A673 (cell line): ENCODE data around the gene NFATC4. TPM values are rescaled to one million over a fixed set of nuclear protein-coding genes. Genes with fewer than 3 reads are reported as not detected.
"Not testable (repeated sequence)": the region's sequence is repeated elsewhere in the genome, so short reads cannot be mapped to it uniquely, and the experiment has no call there.

Source experiments
- BruUV-seq: library from RNA; stranded (reverse); fragments of 400-500 nt; replicated peaks from 2 replicates; lab custom pipeline; 2021; lab: Mats Ljungman, UMichigan
- CTCF ChIA-PET: fragments of 300-600 bp; sonication (Branson Sonifier 250); formaldehyde crosslinking; loops from one replicate; lab custom pipeline; 2022; ENCODE audit warnings: antibody characterized with exemption; lab: Charles Lee
- POLR2A ChIA-PET: fragments of 300-600 bp; sonication (Branson Sonifier 250); formaldehyde crosslinking; loops from one replicate; lab custom pipeline; 2022; ENCODE audit warnings: antibody characterized with exemption; ENCODE audit not compliant: low non-redundant PET; lab: Charles Lee
- DNase-seq: peaks from one replicate; pipeline ENCODE4 v3.0.0-alpha.2; 2015; ENCODE audit warnings: low spot score
- H3K27ac ChIP-seq: fragments of 200-600 bp; sonication (generic); 2 replicates; pipeline ENCODE4 v1.5.1; 2016; ENCODE audit warnings: mixed run types, low read depth, mild to moderate bottlenecking, mixed read lengths, antibody characterized with exemption, low read length; ENCODE audit not compliant: poor library complexity, severe bottlenecking
- H3K27me3 ChIP-seq: fragments of 200-600 bp; sonication (generic); replicated peaks from 2 replicates; pipeline ENCODE4 v1.6.1; 2017; ENCODE audit warnings: mixed run types, low read depth, mild to moderate bottlenecking, mixed read lengths, antibody characterized with exemption, low read length; ENCODE audit not compliant: insufficient read depth, poor library complexity
- H3K36me3 ChIP-seq: fragments of 200-600 bp; sonication (generic); 2 replicates; pipeline ENCODE4 v1.6.1; 2016; ENCODE audit warnings: mixed run types, mild to moderate bottlenecking, mixed read lengths, antibody characterized with exemption, low read length; ENCODE audit not compliant: insufficient read depth, poor library complexity, severe bottlenecking
- H3K4me1 ChIP-seq: fragments of 200-600 bp; sonication (generic); 2 replicates; pipeline ENCODE4 v1.6.1; 2017; ENCODE audit warnings: mixed run types, mild to moderate bottlenecking, mixed read lengths, antibody characterized with exemption, low read length; ENCODE audit not compliant: insufficient read depth, poor library complexity, severe bottlenecking
- H3K4me3 ChIP-seq: fragments of 200-600 bp; sonication (generic); 2 replicates; pipeline ENCODE4 v1.5.1; 2016; ENCODE audit warnings: low read depth, mixed run types, mild to moderate bottlenecking, mixed read lengths, low read length; ENCODE audit not compliant: poor library complexity, severe bottlenecking
- H3K9me3 ChIP-seq: fragments of 200-600 bp; sonication (generic); 2 replicates; pipeline ENCODE4 v1.6.1; 2016; ENCODE audit warnings: mixed run types, low read depth, mild to moderate bottlenecking, mixed read lengths, antibody characterized with exemption, low read length; ENCODE audit not compliant: poor library complexity, severe bottlenecking
- EZH2 ChIP-seq: fragments of 200-600 bp; sonication (generic); IDR thresholded peaks from 2 replicates; pipeline ENCODE4 v1.6.1; 2017; ENCODE audit warnings: borderline replicate concordance, low read depth, mild to moderate bottlenecking, mixed read lengths, antibody characterized with exemption, low read length; ENCODE audit not compliant: poor library complexity, severe bottlenecking
- intact Hi-C: fragments of 100-400 bp; cut with micrococcal nuclease; formaldehyde crosslinking; loops from one replicate; pipeline ENCODE4 v1.10.0; 2022; ENCODE audit not compliant: unreplicated experiment
- total RNA-seq: library from RNA; stranded (reverse); gene quantifications from 2 replicates; pipeline ENCODE4 v1.2.3, GENCODE V29; 2021
- TF ChIP-seq, protein P1 (sequence below): fragments of 300-800, 200-600 bp; sonication (generic); conservative IDR thresholded peaks from 2 replicates; pipeline ENCODE4 v1.5.1; 2017; ENCODE audit warnings: low read depth, mild to moderate bottlenecking, antibody characterized with exemption, low read length, moderate library complexity, mixed read lengths

Gene NFATC4
- total RNA-seq, 1 experiment from 2014 or later: 38.1 TPM

DNA sequence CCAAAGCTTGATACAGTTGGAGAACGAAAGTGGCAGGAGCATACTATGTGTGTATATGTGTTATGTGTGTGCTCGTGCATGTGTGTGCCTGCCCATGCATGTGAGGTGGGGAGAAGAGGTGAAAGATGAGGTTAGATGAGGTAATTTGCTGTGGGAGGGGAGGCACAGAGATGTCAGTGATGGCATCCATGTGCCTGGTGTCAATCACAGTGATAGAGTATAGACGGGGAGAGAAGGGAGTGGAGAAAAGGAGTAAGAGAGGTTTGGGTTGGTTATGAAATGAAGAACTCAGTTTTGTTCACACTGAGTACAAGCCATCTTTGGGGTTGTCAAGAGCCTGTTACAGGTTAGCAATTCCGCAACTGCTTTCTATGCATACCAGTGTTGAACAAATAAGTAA lies 16.2 kb downstream of the NFATC4 start:
- TF ChIP-seq, protein P1, sequence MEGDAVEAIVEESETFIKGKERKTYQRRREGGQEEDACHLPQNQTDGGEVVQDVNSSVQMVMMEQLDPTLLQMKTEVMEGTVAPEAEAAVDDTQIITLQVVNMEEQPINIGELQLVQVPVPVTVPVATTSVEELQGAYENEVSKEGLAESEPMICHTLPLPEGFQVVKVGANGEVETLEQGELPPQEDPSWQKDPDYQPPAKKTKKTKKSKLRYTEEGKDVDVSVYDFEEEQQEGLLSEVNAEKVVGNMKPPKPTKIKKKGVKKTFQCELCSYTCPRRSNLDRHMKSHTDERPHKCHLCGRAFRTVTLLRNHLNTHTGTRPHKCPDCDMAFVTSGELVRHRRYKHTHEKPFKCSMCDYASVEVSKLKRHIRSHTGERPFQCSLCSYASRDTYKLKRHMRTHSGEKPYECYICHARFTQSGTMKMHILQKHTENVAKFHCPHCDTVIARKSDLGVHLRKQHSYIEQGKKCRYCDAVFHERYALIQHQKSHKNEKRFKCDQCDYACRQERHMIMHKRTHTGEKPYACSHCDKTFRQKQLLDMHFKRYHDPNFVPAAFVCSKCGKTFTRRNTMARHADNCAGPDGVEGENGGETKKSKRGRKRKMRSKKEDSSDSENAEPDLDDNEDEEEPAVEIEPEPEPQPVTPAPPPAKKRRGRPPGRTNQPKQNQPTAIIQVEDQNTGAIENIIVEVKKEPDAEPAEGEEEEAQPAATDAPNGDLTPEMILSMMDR: no peak
- no peak for TF ChIP-seq EZH2
- intact Hi-C loops: no loop called here
- Histone ChIP-seq H3K4me1 (no peaks in the 10 kb centered on the region), H3K9me3 (no peaks in the 10 kb centered on the region), H3K27me3 (no peaks in the 10 kb centered on the region), H3K36me3 (no peaks in the 10 kb centered on the region), H3K27ac (no peak overlapping the region), H3K4me3 (no peak overlapping the region)
- CTCF ChIA-PET: no interaction called here
- BruUV-seq: no TSS peak
- POLR2A ChIA-PET: no interaction called here
- no peak for DNase-seq

DNA sequence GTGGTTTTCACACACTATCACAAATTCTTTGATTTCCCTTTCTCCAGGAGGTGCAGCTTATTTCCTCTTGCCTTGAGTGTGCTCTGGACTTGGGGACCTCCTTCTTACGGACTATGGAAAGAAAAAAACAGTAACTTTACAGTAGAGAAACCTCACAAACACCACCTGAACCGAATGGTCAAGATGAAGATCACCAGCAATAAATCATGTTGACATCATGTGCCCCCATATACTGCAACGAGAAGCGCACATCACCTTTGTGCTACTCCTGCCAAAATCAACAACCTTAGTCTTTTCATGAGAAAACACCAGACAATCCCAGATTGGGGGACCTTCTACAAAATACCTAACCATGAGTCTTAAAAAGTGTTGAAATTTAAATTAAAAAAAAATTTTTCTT lies 17.5 kb downstream of the NFATC4 start:
- ChIA-PET CTCF (no interaction called here), POLR2A (no interaction called here)
- no peaks in the 10 kb centered on the region for H3K36me3 ChIP-seq
- H3K27me3 ChIP-seq: no peaks in the 10 kb centered on the region
- intact Hi-C loops: no loop called here
- no peaks in the 10 kb centered on the region for H3K4me1 ChIP-seq
- H3K4me3 ChIP-seq: no peak overlapping the region
- DNase-seq: no peak
- TF ChIP-seq EZH2: no peak
- TF ChIP-seq, protein P1: no peak
- no peak overlapping the region for H3K27ac ChIP-seq
- H3K9me3 ChIP-seq: no peaks in the 10 kb centered on the region
- BruUV-seq: no TSS peak

DNA sequence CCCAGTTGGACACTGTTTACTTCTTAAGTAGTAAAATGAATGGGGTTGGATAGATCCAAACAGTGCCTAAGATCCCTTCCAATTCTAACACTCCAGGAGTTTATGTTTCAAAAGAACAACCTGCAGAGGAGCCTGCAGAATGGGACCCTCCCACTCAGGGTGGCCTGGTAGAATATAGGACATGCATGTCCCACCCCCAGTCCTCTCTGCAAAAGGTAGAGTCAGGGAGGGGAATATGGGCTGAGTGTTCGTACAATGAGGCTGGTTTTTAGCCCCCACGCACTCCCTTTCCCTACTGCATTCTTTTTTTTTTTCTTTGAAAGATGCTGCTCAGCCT lies 19.0 kb downstream of the NFATC4 start:
- ChIA-PET CTCF (no interaction called here), POLR2A (no interaction called here)
- H3K4me3 ChIP-seq: no peak overlapping the region
- no TSS peak for BruUV-seq
- H3K4me1 ChIP-seq: no peaks in the 10 kb centered on the region
- no peak overlapping the region for H3K27ac ChIP-seq
- H3K27me3 ChIP-seq: no peaks in the 10 kb centered on the region
- no peak for DNase-seq
- H3K36me3 ChIP-seq: no peaks in the 10 kb centered on the region
- no peaks in the 10 kb centered on the region for H3K9me3 ChIP-seq
- intact Hi-C loops: no loop called here
- no peak for TF ChIP-seq EZH2

DNA sequence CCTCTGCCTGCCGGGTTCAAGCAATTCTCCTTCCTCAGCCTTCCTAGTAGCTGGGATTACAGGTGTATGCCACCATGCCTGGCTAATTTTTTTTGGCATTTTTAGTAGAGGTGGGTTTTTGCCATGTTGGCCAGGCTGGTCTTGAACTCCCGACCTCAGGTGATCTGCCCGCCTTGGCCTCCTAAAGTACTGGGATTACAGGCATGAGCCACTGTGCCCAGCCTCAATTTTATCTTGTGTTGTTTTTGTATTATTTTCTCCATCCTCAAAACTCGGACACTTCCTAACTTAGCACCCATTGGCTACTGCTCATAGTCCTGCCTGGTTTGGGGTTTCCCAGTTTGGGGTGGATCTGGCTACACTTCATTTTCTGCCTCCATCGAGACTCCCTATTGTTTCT lies 19.6 kb downstream of the NFATC4 start:
- CTCF ChIA-PET: interaction anchor here (1.0 kb wide), 1 partner anchor 79 kb away, joined by 4 read pairs; no protein-coding TSS in a partner anchor
- H3K36me3 ChIP-seq, H3K27me3 ChIP-seq, intact Hi-C loops, H3K4me1 ChIP-seq, DNase-seq, H3K27ac ChIP-seq, H3K9me3 ChIP-seq, H3K4me3 ChIP-seq, BruUV-seq: not testable (repeated sequence)
- POLR2A ChIA-PET: interaction anchor here (0.6 kb wide), 1 partner anchor 50 kb away, joined by 3 read pairs; no protein-coding TSS in a partner anchor
